Measurements from ENCODE around the gene STARD9.

GRCh38 chr15:42723068-42723467, 147.7 kb downstream of the STARD9 start:
- TF ChIP-seq EZH2phosphoT487 (IDR thresholded peaks at IDR 0.05; ENCODE audit: insufficient read depth, low read depth), result no peak
- TF ChIP-seq EZH2 (IDR thresholded peaks at IDR 0.05; ENCODE audit: insufficient read depth, poor library complexity, severe bottlenecking), result no peak

Measured in GM23248 (cell line).